COLO668 (cell line): Measurements from ENCODE around the gene STK26.
"Not testable (repeated sequence)": the region's sequence is repeated elsewhere in the genome, so short reads cannot be mapped to it uniquely, and the experiment has no call there.

Experiments
- DNase-seq: peaks from one replicate; lab custom pipeline; 2025; ENCODE audit not compliant: unreplicated experiment; lab: John Stamatoyannopoulos, UW

The STK26 gene

GRCh38 chrX:132034648-132035047 lies 11.5 kb downstream of the STK26 start:
- DNase-seq, result no peak

- no peak for DNase-seq
Measured at GRCh38 chrX:132037479-132037993, 14.4 kb downstream of the STK26 start.

GRCh38 chrX:132040066-132040465 lies 17.0 kb downstream of the STK26 start:
- no peak for DNase-seq

- no peak for DNase-seq
Measured at GRCh38 chrX:132041015-132041414, 17.9 kb downstream of the STK26 start.

GRCh38 chrX:132043977-132044376 lies 20.9 kb downstream of the STK26 start:
- no peak for DNase-seq

- DNase-seq, result no peak
Measured at GRCh38 chrX:132044953-132045352, 21.9 kb downstream of the STK26 start.

- DNase-seq, result no peak
Measured at GRCh38 chrX:132045456-132045855, 22.4 kb downstream of the STK26 start.

- no peak for DNase-seq
Measured at GRCh38 chrX:132046533-132046932, 23.4 kb downstream of the STK26 start.

- not testable (repeated sequence) for DNase-seq
Measured at GRCh38 chrX:132051778-132052177, 28.7 kb downstream of the STK26 start.

GRCh38 chrX:132058050-132058449 lies 34.9 kb downstream of the STK26 start:
- no peak for DNase-seq

GRCh38 chrX:132058975-132059374 lies 35.9 kb downstream of the STK26 start:
- DNase-seq, result no peak

GRCh38 chrX:132059973-132060540 lies 37.0 kb downstream of the STK26 start:
- no peak for DNase-seq

- no peak for DNase-seq
Measured at GRCh38 chrX:132063334-132063733, 40.2 kb downstream of the STK26 start.

GRCh38 chrX:132063862-132064261 lies 40.8 kb downstream of the STK26 start:
- no peak for DNase-seq

- no peak for DNase-seq
Measured at GRCh38 chrX:132068405-132068804, 45.3 kb downstream of the STK26 start.

- DNase-seq, result no peak
Measured at GRCh38 chrX:132071254-132071653, 48.2 kb downstream of the STK26 start.

- DNase-seq, result no peak
Measured at GRCh38 chrX:132077414-132077813, 54.3 kb downstream of the STK26 start.

- no peak for DNase-seq
Measured at GRCh38 chrX:132077912-132078311, 54.8 kb downstream of the STK26 start.

GRCh38 chrX:132085786-132086185 lies 62.7 kb downstream of the STK26 start:
- DNase-seq, result no peak

GRCh38 chrX:132086672-132087071 lies 63.6 kb downstream of the STK26 start:
- DNase-seq, result no peak

- DNase-seq, result no peak
Measured at GRCh38 chrX:132088864-132089263, 65.8 kb downstream of the STK26 start.

- no peak for DNase-seq
Measured at GRCh38 chrX:132090403-132091159, 67.5 kb downstream of the STK26 start.
